Measurements from ENCODE around the gene FOXP3. TPM values are rescaled to one million over a fixed set of nuclear protein-coding genes. Genes with fewer than 3 reads are reported as not detected.

Gene FOXP3
- total RNA-seq, 1 donor from 2014 or later = not detected

DNA sequence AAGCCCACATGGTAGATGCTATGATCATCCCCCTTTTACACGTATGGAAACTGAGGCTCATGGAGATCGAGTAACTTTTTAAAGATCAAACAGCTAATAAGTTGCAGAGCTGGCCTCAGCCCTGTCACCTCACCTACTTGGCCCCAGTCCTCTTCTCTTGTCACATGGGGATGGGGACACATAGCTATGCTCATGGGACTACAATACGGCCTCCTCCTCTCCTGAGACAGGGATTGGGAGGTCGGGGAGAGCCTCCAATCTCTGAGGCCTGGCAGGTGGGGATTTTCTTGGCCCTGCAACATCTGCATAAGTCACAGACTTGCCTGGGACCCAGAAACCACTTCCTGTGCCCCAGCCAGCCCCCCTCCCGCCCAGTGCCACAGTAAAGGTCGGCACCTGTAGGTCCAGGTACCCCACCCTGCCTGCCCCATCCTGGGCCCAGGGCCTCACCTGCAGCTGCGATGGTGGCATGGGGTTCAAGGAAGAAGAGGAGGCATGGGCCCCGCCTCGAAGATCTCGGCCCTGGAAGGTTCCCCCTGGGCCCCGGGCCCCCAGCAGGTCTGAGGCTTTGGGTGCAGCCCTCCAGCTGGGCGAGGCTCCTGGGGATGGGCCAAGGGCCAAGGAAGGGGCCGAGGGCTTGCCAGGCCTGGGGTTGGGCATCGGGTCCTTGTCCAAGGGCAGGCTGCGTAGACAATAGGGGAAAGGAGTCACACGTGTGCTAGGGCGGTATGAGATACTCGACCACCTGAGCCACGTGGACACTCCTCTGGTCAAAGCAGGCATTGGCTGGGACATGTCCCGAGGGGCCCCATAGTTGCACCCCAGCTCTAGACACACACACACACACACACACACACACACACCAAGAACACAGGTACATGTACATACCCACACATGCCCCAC lies 6.4 kb downstream of the FOXP3 start:
- Histone ChIP-seq H3K9ac (no peak overlapping the region), H3K9me3 (ENCODE audit: low read depth) (no peaks in the 10 kb centered on the region), H3K4me1 (no peaks in the 10 kb centered on the region), H2AFZ (replicated peaks) (no peak overlapping the region), H3K4me2 (no peak overlapping the region), H3K36me3 (no peaks in the 10 kb centered on the region), H3K27ac (no peak overlapping the region), H3F3A (ENCODE audit: low read depth) (no peaks in the 10 kb centered on the region), H3K27me3 (no peaks in the 10 kb centered on the region), H4K20me1 (ENCODE audit: low read depth) (no peaks in the 10 kb centered on the region), H3K79me2 (ENCODE audit: low read depth) (no peaks in the 10 kb centered on the region), H3K4me3 (no peak overlapping the region)
- H3K9me3 Mint-ChIP-seq = peaks cover 16% of the 10 kb centered on the region
- peaks cover 11% of the 10 kb centered on the region for H3K27me3 Mint-ChIP-seq (ENCODE audit: insufficient read depth, low read depth)
- H3K4me1 Mint-ChIP-seq = no peaks in the 10 kb centered on the region
- H3K27ac Mint-ChIP-seq = no peak overlapping the region
- no peak overlapping the region for H3K4me3 Mint-ChIP-seq
- H3K36me3 Mint-ChIP-seq = no peaks in the 10 kb centered on the region
- no peak for DNase-seq (ENCODE audit: low spot score)
- TF ChIP-seq EZH2 (IDR thresholded peaks at IDR 0.05) (no peak), EZH2phosphoT487 (IDR thresholded peaks at IDR 0.05) (no peak)
- TF ChIP-seq, protein P1, sequence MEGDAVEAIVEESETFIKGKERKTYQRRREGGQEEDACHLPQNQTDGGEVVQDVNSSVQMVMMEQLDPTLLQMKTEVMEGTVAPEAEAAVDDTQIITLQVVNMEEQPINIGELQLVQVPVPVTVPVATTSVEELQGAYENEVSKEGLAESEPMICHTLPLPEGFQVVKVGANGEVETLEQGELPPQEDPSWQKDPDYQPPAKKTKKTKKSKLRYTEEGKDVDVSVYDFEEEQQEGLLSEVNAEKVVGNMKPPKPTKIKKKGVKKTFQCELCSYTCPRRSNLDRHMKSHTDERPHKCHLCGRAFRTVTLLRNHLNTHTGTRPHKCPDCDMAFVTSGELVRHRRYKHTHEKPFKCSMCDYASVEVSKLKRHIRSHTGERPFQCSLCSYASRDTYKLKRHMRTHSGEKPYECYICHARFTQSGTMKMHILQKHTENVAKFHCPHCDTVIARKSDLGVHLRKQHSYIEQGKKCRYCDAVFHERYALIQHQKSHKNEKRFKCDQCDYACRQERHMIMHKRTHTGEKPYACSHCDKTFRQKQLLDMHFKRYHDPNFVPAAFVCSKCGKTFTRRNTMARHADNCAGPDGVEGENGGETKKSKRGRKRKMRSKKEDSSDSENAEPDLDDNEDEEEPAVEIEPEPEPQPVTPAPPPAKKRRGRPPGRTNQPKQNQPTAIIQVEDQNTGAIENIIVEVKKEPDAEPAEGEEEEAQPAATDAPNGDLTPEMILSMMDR (IDR thresholded peaks at IDR 0.05) = no peak

DNA sequence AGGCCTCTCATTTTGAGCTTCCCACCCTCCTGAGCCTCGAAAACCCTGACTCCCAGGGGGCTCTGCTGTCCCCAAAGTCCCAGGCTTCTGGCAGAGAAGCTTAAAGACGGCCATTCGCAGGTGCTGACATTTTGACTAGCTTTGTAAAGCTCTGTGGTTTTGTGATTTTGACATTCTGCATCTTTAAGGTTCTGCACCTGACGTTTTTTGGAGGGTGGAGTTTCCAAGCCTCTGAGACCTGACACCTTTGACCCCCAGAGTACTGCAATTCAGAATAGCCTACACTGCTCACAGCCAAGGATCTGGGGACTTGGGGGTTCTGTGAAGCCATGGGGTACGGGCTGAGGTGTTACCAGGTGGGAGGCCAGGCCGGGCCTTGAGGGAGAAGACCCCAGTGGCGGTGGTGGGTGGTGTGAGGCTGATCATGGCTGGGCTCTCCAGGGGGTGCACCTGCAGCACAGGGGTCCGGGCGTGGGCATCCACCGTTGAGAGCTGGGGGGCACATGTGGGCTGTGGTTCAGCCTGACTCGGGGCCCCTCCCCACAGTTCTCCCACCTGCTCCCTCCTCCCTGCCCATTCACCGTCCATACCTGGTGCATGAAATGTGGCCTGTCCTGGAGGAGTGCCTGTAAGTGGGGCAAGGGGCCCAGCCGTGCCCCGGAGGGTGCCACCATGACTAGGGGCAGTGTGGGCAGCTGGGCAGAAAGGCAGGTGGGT lies 7.3 kb downstream of the FOXP3 start:
- H3K27me3 Mint-ChIP-seq (ENCODE audit: insufficient read depth, low read depth) = peaks cover 15% of the 10 kb centered on the region
- no peak overlapping the region for H3K4me3 Mint-ChIP-seq
- no peaks in the 10 kb centered on the region for H3F3A ChIP-seq (ENCODE audit: low read depth)
- no peaks in the 10 kb centered on the region for H3K9me3 ChIP-seq (ENCODE audit: low read depth)
- no peaks in the 10 kb centered on the region for H3K4me1 ChIP-seq
- DNase-seq (ENCODE audit: low spot score) = no peak
- no peak overlapping the region for H3K4me3 ChIP-seq
- no peak overlapping the region for H3K27ac ChIP-seq
- H3K9me3 Mint-ChIP-seq = peaks cover 19% of the 10 kb centered on the region
- no peaks in the 10 kb centered on the region for H3K4me1 Mint-ChIP-seq
- no peak overlapping the region for H3K4me2 ChIP-seq
- no peaks in the 10 kb centered on the region for H3K36me3 Mint-ChIP-seq
- no peaks in the 10 kb centered on the region for H3K27me3 ChIP-seq
- H3K27ac Mint-ChIP-seq = no peak overlapping the region
- H3K79me2 ChIP-seq (ENCODE audit: low read depth) = no peaks in the 10 kb centered on the region
- no peaks in the 10 kb centered on the region for H3K36me3 ChIP-seq
- H4K20me1 ChIP-seq (ENCODE audit: low read depth) = no peaks in the 10 kb centered on the region
- H3K9ac ChIP-seq = no peak overlapping the region
- TF ChIP-seq EZH2phosphoT487 (IDR thresholded peaks at IDR 0.05) (no peak), EZH2 (IDR thresholded peaks at IDR 0.05) (no peak)
- TF ChIP-seq, protein P1 (IDR thresholded peaks at IDR 0.05) = no peak
- no peak overlapping the region for H2AFZ ChIP-seq (replicated peaks)

DNA sequence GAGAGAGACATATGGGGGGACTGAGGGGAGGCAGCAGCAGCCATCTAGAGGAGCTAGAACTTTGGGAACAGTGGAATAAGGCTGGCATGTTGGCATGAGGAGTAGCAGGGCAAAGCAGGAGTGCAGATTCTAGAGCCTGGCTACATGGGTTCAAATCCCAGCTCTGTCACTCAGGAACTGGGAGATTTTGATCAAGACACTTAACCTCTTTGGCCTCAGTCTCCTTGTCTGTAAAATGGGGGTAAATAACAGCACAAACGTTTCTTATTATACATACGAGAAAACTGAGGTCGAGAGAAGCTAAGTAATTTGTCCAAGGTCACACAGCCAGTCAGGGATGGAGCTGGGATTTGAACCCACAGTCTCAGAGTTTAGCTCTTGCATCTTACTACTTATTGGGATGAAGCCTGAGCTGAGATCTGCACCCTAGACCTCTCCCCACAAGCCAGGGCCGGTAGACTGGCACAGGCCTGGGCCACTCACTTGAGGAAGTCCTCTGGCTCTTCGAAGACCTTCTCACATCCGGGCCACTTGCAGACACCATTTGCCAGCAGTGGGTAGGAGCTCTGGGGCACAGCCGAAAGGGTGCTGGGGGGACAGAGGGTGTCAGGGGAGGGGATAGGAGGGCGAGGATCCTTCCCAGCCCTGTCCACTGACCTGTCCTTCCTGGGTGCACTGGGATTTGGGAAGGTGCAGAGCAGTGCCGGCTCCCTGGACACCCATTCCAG lies 8.1 kb downstream of the FOXP3 start:
- H3K4me1 Mint-ChIP-seq = no peaks in the 10 kb centered on the region
- H3K27ac ChIP-seq = no peak overlapping the region
- no peak overlapping the region for H3K4me2 ChIP-seq
- H3K36me3 Mint-ChIP-seq = peaks cover 2% of the 10 kb centered on the region
- no peak overlapping the region for H3K27ac Mint-ChIP-seq
- H3K9me3 ChIP-seq (ENCODE audit: low read depth) = no peaks in the 10 kb centered on the region
- no peaks in the 10 kb centered on the region for H3K4me1 ChIP-seq
- H3K9ac ChIP-seq = no peak overlapping the region
- H3K4me3 Mint-ChIP-seq = no peak overlapping the region
- no peak overlapping the region for H3K4me3 ChIP-seq
- peaks cover 20% of the 10 kb centered on the region for H3K9me3 Mint-ChIP-seq
- H3F3A ChIP-seq (ENCODE audit: low read depth) = no peaks in the 10 kb centered on the region
- H3K79me2 ChIP-seq (ENCODE audit: low read depth) = no peaks in the 10 kb centered on the region
- no peaks in the 10 kb centered on the region for H4K20me1 ChIP-seq (ENCODE audit: low read depth)
- H3K27me3 ChIP-seq = no peaks in the 10 kb centered on the region
- TF ChIP-seq EZH2 (IDR thresholded peaks at IDR 0.05) = no peak
- no peak for TF ChIP-seq EZH2phosphoT487 (IDR thresholded peaks at IDR 0.05)
- TF ChIP-seq, protein P1 (IDR thresholded peaks at IDR 0.05) = no peak
- no peak for DNase-seq (ENCODE audit: low spot score)
- peaks cover 14% of the 10 kb centered on the region for H3K27me3 Mint-ChIP-seq (ENCODE audit: insufficient read depth, low read depth)
- H2AFZ ChIP-seq (replicated peaks) = no peak overlapping the region
- no peaks in the 10 kb centered on the region for H3K36me3 ChIP-seq

Measured in neural progenitor cell (in vitro differentiated cells).